Measurements from ENCODE around the gene HYAL3.
A peak's percentile ranks its signal among the peaks of the same experiment; 100 is the strongest.

GRCh38 chr3:50274371-50275104 lies 24.7 kb downstream of the HYAL3 start:
- TF ChIP-seq POLR2A (IDR thresholded peaks at IDR 0.05), result no peak
- TF ChIP-seq, protein P1, sequence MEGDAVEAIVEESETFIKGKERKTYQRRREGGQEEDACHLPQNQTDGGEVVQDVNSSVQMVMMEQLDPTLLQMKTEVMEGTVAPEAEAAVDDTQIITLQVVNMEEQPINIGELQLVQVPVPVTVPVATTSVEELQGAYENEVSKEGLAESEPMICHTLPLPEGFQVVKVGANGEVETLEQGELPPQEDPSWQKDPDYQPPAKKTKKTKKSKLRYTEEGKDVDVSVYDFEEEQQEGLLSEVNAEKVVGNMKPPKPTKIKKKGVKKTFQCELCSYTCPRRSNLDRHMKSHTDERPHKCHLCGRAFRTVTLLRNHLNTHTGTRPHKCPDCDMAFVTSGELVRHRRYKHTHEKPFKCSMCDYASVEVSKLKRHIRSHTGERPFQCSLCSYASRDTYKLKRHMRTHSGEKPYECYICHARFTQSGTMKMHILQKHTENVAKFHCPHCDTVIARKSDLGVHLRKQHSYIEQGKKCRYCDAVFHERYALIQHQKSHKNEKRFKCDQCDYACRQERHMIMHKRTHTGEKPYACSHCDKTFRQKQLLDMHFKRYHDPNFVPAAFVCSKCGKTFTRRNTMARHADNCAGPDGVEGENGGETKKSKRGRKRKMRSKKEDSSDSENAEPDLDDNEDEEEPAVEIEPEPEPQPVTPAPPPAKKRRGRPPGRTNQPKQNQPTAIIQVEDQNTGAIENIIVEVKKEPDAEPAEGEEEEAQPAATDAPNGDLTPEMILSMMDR (IDR thresholded peaks at IDR 0.05), result peak in 1 of 3 donors; percentile 25

All from lower leg skin (tissue), 3 donors.